GM12875 (cell line): ENCODE results near the gene LPAR1.
"Not testable (repeated sequence)": the region's sequence is repeated elsewhere in the genome, so short reads cannot be mapped to it uniquely, and the experiment has no call there.

Source experiments
- H3K4me3 ChIP-seq: one replicate; pipeline ENCODE4 v1.5.1; 2011; ENCODE audit warnings: low read depth, low read length, control low read depth
- TF ChIP-seq, protein P1 (sequence below): IDR thresholded peaks from 2 replicates; pipeline ENCODE4 v1.5.1; 2011; ENCODE audit warnings: low read depth, mild to moderate bottlenecking, control low read depth, inconsistent platforms, low read length, moderate library complexity, borderline replicate concordance; ENCODE audit not compliant: insufficient read depth

Gene LPAR1

DNA sequence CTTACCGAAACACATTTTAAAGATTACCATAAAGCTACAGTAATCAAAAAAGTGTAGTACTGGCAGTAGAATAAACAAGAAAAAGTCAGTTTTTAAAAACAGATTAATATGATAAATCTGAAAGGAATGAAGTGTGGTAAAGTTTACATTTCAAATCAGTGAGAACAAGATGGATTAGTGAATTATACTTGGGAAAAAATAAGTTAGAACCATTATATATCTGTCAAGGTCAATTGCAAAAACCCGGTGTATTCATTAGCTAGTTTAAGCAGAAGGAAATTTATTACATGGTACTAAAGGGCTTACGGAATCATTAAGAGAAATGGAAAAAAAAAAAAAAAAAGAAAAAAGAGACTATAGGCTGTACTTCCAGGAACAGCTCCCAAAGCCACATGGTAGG is 205.3 kb downstream of the LPAR1 start:
- TF ChIP-seq, protein P1, sequence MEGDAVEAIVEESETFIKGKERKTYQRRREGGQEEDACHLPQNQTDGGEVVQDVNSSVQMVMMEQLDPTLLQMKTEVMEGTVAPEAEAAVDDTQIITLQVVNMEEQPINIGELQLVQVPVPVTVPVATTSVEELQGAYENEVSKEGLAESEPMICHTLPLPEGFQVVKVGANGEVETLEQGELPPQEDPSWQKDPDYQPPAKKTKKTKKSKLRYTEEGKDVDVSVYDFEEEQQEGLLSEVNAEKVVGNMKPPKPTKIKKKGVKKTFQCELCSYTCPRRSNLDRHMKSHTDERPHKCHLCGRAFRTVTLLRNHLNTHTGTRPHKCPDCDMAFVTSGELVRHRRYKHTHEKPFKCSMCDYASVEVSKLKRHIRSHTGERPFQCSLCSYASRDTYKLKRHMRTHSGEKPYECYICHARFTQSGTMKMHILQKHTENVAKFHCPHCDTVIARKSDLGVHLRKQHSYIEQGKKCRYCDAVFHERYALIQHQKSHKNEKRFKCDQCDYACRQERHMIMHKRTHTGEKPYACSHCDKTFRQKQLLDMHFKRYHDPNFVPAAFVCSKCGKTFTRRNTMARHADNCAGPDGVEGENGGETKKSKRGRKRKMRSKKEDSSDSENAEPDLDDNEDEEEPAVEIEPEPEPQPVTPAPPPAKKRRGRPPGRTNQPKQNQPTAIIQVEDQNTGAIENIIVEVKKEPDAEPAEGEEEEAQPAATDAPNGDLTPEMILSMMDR: no peak
- H3K4me3 ChIP-seq: no peak overlapping the region

DNA sequence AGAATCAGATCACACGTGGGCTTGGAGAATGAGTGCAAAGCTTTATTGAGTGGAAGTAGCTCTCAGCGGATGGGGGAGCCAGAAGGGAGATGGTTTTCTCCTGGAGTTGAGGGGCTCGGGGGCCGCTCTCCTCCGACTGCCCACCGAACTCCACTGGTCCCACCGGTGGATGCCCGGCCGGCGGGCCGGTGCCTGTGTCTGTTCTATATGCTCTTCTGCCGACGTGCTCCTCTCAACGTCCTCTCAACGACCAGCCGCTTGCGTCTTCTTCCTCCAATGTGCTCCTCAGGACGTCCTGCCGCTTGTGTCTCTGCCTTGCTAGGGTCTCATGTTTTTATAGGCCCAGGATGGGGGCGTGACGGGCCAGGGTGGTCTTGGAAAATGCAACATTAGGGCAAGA is 207.8 kb downstream of the LPAR1 start:
- TF ChIP-seq, protein P1: no peak
- no peak overlapping the region for H3K4me3 ChIP-seq

DNA sequence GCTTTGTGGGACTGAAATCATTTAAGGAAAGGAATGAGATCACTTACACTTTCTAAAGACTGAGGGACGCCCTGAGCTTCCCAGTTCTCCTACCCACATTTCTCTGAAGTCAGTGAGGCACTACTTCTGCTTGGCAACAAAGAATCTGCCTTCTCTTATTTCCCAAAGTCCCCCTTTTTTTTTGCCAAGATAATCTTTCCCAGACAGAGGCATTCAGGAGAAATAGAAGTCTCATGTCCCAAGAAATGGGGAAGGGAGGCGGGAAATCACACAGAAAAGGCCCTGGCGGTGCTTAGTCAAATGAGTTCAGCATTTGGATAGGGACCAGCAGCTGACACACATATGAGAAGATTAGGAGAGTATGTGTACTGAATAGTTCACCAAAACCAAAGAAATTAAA is 210.0 kb downstream of the LPAR1 start:
- TF ChIP-seq, protein P1: no peak

DNA sequence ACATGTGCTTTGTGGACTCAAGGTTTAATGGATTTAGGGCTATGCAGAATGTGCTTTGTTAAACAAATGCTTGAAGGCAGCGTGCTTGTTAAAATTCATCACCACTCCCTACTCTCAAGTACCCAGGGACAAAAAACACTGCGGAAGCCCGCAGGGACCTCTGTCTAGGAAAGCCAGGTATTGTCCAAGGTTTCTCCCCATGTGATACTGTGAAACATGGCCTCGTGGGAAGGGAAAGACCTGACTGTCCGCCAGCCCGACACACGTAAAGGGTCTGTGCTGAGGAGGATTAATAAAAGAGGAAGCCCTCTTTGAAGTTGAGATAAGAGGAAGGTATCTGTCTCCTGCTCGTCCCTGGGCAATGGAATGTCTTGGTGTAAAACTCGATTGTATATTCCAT is 211.9 kb downstream of the LPAR1 start:
- not testable (repeated sequence) for H3K4me3 ChIP-seq

More for the DNA sequence above, 210.0 kb downstream of the LPAR1 start:
- H3K4me3 ChIP-seq: no peak overlapping the region

DNA sequence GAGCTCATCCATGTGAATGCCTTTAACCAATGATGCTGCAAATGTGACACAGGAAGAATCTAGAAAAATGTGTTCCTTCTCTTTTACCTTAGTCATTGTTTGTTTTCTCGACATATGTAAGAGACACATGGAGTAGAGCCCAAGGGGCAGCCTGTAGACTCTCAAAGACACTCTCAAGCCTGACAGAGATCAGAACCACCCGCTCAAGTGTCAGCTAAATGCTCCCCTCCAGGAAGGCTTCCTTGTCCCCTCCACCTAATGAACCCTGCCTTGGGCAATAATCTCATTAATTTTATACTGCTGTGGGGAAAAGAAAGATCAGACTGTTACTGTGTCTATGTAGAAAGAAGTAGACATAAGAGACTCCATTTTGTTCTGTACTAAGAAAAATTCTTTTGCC is 212.3 kb downstream of the LPAR1 start:
- no peak overlapping the region for H3K4me3 ChIP-seq
- TF ChIP-seq, protein P1: no peak

DNA sequence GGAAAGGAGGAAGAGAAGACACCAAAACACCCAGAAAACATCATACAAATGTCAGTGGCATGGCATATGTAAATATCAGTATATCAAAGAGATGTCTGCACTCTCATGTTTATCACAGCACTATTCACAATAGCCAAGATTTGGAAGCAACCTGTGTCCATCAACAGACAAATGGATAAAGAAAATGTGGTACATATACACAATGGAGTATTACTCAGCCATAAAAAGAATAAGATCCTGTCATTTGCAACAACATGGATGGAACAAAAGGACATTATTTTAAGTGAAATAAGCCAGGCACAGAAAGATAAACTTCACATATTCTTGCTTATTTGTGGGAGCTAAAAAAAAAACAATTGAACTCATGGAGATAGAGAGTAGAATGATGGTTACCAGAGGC is 213.1 kb downstream of the LPAR1 start:
- not testable (repeated sequence) for H3K4me3 ChIP-seq
